GM12873 (cell line): ENCODE results near the gene RIPK4.

Experiments
- TF ChIP-seq, protein P1 (sequence below): IDR thresholded peaks from 2 replicates; pipeline ENCODE4 v1.5.1; 2012; ENCODE audit warnings: low read depth, mild to moderate bottlenecking, moderate library complexity, low read length, control low read depth; ENCODE audit not compliant: insufficient read depth; ENCODE audit errors: missing control alignments

Gene RIPK4

GRCh38 chr21:41729701-41730366 is 37.0 kb downstream of the RIPK4 start:
- TF ChIP-seq, protein P1, sequence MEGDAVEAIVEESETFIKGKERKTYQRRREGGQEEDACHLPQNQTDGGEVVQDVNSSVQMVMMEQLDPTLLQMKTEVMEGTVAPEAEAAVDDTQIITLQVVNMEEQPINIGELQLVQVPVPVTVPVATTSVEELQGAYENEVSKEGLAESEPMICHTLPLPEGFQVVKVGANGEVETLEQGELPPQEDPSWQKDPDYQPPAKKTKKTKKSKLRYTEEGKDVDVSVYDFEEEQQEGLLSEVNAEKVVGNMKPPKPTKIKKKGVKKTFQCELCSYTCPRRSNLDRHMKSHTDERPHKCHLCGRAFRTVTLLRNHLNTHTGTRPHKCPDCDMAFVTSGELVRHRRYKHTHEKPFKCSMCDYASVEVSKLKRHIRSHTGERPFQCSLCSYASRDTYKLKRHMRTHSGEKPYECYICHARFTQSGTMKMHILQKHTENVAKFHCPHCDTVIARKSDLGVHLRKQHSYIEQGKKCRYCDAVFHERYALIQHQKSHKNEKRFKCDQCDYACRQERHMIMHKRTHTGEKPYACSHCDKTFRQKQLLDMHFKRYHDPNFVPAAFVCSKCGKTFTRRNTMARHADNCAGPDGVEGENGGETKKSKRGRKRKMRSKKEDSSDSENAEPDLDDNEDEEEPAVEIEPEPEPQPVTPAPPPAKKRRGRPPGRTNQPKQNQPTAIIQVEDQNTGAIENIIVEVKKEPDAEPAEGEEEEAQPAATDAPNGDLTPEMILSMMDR, result no peak

GRCh38 chr21:41727784-41728763 is 38.8 kb downstream of the RIPK4 start:
- TF ChIP-seq, protein P1, result no peak

- TF ChIP-seq, protein P1, result no peak
These were observed 39.7 kb downstream of the RIPK4 start for GRCh38 chr21:41726970-41727783.

- TF ChIP-seq, protein P1, result no peak
These were observed 40.3 kb downstream of the RIPK4 start for GRCh38 chr21:41726630-41726969.

GRCh38 chr21:41726058-41726558 is 40.7 kb downstream of the RIPK4 start:
- TF ChIP-seq, protein P1, result no peak

DNA sequence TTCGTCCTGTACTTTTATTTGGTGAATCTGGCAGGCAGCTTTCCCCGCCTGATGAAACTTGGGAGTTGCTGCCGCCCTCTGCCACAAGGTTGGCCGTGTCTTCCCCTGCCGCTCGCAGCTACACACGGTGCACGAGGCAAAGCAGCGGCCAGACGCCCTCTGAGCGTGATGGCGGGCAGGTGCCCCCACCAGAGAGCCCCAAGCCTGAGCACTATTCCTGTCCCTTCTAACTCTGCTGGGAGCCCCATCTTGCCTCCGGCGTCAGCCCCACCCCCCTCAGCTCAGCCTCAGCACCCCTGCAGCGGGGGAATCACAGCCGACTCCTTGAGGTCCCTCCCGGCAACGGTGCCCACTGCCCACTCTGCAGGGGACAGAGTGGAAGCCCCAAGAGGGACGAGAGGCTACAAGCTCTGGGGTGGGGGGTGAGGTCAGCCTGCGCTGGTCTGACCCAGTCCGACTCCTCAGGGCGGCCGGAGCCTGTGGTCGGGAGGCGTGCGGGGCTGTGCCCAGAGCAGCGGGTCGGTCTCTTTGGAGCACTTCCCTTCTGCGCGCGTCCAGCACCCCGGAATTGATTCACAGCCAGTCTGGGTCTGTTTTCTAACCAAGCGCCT is 41.3 kb downstream of the RIPK4 start:
- TF ChIP-seq, protein P1, result no peak
